ENCODE measurements around the gene MRPL17. TPM values are rescaled to one million over a fixed set of nuclear protein-coding genes. Genes with fewer than 3 reads are reported as not detected.
"Not testable (repeated sequence)": the region's sequence is repeated elsewhere in the genome, so short reads cannot be mapped to it uniquely, and the experiment has no call there.

The MRPL17 gene
- total RNA-seq, 1 experiment from 2014 or later = 67.3 TPM

- not testable (repeated sequence) for H4K20me1 ChIP-seq (ENCODE audit: insufficient read depth, low read depth, low read length); H3K79me2 ChIP-seq (ENCODE audit: low read length); H3K36me3 ChIP-seq (ENCODE audit: insufficient read depth, low read length); DNase-seq; H3K27ac ChIP-seq (ENCODE audit: low read length); H3K27me3 ChIP-seq (ENCODE audit: low read length); H3K4me1 ChIP-seq (ENCODE audit: low read length); H2AFZ ChIP-seq (ENCODE audit: low read length); H3K4me3 ChIP-seq (ENCODE audit: low read length); H3K9ac ChIP-seq (ENCODE audit: low read length); H3K4me2 ChIP-seq (ENCODE audit: low read depth, low read length, poor library complexity, severe bottlenecking); H3K9me2 ChIP-seq (replicated peaks; ENCODE audit: insufficient read depth, low read length); H3K9me3 ChIP-seq (ENCODE audit: low read length)
Observed at GRCh38 chr11:6690431-6691132, 7.4 kb upstream of the MRPL17 start.

GRCh38 chr11:6687876-6688275 is 4.7 kb upstream of the MRPL17 start:
- no peaks in the 10 kb centered on the region for H4K20me1 ChIP-seq (ENCODE audit: insufficient read depth, low read depth, low read length)
- H3K9me2 ChIP-seq (replicated peaks; ENCODE audit: insufficient read depth, low read length) = no peaks in the 10 kb centered on the region
- no peak overlapping the region for H3K4me2 ChIP-seq (ENCODE audit: low read depth, low read length, poor library complexity, severe bottlenecking)
- no peak overlapping the region for H2AFZ ChIP-seq (ENCODE audit: low read length)
- H3K4me1 ChIP-seq (ENCODE audit: low read length) = peaks cover 5% of the 10 kb centered on the region
- peaks cover 2% of the 10 kb centered on the region for H3K79me2 ChIP-seq (ENCODE audit: low read length)
- no peak for DNase-seq
- H3K27me3 ChIP-seq (ENCODE audit: low read length) = no peaks in the 10 kb centered on the region
- no peak overlapping the region for H3K4me3 ChIP-seq (ENCODE audit: low read length)
- no peaks in the 10 kb centered on the region for H3K9me3 ChIP-seq (ENCODE audit: low read length)
- no peak overlapping the region for H3K27ac ChIP-seq (ENCODE audit: low read length)
- H3K36me3 ChIP-seq (ENCODE audit: insufficient read depth, low read length) = no peaks in the 10 kb centered on the region
- no peak overlapping the region for H3K9ac ChIP-seq (ENCODE audit: low read length)

DNA sequence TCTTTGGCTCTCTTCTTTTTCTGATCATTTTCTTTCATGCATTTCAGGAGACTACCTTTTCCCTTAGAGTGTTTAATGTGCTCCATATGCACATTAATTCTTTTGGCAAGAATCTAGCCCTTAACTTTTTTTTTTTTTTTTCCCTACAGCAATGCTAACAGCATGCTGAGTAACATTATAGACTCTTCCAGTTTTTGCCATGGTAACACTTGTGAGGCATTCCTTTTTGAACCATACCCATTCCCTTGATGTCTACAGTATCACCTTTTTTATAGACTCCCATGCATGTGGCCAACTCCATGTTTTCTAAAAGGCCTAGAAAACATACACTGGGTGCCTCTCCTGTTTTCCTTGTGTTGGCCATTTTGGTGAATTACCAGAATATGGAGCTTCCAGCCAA is 2.9 kb upstream of the MRPL17 start:
- Histone ChIP-seq H3K9me3 (ENCODE audit: low read length) (no peaks in the 10 kb centered on the region), H3K4me1 (ENCODE audit: low read length) (peaks cover 18% of the 10 kb centered on the region), H3K9ac (ENCODE audit: low read length) (no peak overlapping the region), H4K20me1 (ENCODE audit: insufficient read depth, low read depth, low read length) (peaks cover 12% of the 10 kb centered on the region), H3K4me2 (ENCODE audit: low read depth, low read length, poor library complexity, severe bottlenecking) (no peak overlapping the region), H3K36me3 (ENCODE audit: insufficient read depth, low read length) (peaks cover 13% of the 10 kb centered on the region), H3K9me2 (replicated peaks; ENCODE audit: insufficient read depth, low read length) (no peaks in the 10 kb centered on the region), H3K79me2 (ENCODE audit: low read length) (peaks cover 19% of the 10 kb centered on the region), H3K27me3 (ENCODE audit: low read length) (no peaks in the 10 kb centered on the region), H3K27ac (ENCODE audit: low read length) (no peak overlapping the region), H2AFZ (ENCODE audit: low read length) (no peak overlapping the region), H3K4me3 (ENCODE audit: low read length) (no peak overlapping the region)
- no peak for DNase-seq

- DNase-seq; H3K9me2 ChIP-seq (replicated peaks; ENCODE audit: insufficient read depth, low read length); H3K27me3 ChIP-seq (ENCODE audit: low read length); H3K9me3 ChIP-seq (ENCODE audit: low read length); H3K27ac ChIP-seq (ENCODE audit: low read length): not testable (repeated sequence)
- peaks cover 19% of the 10 kb centered on the region for H3K36me3 ChIP-seq (ENCODE audit: insufficient read depth, low read length)
- peaks cover 21% of the 10 kb centered on the region for H3K4me1 ChIP-seq (ENCODE audit: low read length)
- H3K4me2 ChIP-seq (ENCODE audit: low read depth, low read length, poor library complexity, severe bottlenecking) = peak overlapping the region; percentile 77
- H4K20me1 ChIP-seq (ENCODE audit: insufficient read depth, low read depth, low read length) = peaks cover 15% of the 10 kb centered on the region
- peaks cover 21% of the 10 kb centered on the region for H3K79me2 ChIP-seq (ENCODE audit: low read length)
- H3K9ac ChIP-seq (ENCODE audit: low read length) = peak overlapping the region; percentile 72
- peak overlapping the region; percentile 87 for H2AFZ ChIP-seq (ENCODE audit: low read length)
- H3K4me3 ChIP-seq (ENCODE audit: low read length) = peak overlapping the region; percentile 61
Observed at GRCh38 chr11:6684068-6684467, 928 bp upstream of the MRPL17 start.

DNA sequence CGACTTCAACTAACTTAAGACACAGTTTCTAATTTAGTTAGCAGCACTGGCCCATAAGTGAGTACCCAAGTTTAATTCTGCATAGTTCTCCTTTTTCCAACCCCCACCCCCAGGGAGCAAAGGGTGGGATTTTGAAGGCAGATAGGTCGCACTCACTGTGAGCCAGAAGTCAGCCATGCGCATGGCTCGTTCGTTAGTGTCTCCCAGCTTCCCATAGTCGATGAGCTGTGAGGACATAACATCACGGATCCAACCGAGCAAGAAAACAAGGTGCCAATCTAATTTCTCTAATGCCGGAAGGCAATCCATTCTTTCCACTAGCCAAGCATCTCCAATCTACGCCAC is 577 bp downstream of the MRPL17 start:
- Histone ChIP-seq H3K36me3 (ENCODE audit: insufficient read depth, low read length) (peaks cover 19% of the 10 kb centered on the region), H3K4me2 (ENCODE audit: low read depth, low read length, poor library complexity, severe bottlenecking) (peak overlapping the region; percentile 89), H3K9ac (ENCODE audit: low read length) (peak overlapping the region; percentile 91), H3K79me2 (ENCODE audit: low read length) (peaks cover 21% of the 10 kb centered on the region), H3K27me3 (ENCODE audit: low read length) (no peaks in the 10 kb centered on the region), H3K4me3 (ENCODE audit: low read length) (peak overlapping the region; percentile 93), H3K27ac (ENCODE audit: low read length) (peak overlapping the region; percentile 58), H3K9me3 (ENCODE audit: low read length) (no peaks in the 10 kb centered on the region), H2AFZ (ENCODE audit: low read length) (0 out of 2 replicates have a peak overlapping the region, but pooled peaks have one; percentile 4), H4K20me1 (ENCODE audit: insufficient read depth, low read depth, low read length) (peaks cover 15% of the 10 kb centered on the region), H3K9me2 (replicated peaks; ENCODE audit: insufficient read depth, low read length) (no peaks in the 10 kb centered on the region), H3K4me1 (ENCODE audit: low read length) (peaks cover 21% of the 10 kb centered on the region)
- peak; percentile 61 for DNase-seq

DNA sequence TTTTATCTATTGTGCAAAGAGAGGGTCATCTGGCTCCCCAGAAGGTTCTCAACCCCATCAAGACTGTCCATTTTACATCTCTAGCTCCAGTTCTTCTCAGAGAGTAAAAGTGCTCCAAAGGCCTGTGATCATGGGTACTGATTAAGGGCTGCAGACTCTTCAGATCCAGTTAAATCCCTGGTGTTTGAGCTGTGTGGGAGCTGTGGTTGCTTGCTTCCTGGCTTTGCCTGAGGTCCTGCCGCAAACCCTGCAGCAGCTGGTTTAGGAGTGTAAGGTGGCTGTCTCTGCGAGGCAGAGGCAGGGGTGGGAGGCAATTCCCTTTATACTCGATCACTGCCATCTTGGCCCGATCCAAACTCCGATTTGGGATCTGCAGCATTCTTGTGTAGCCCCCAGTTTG is 1.2 kb downstream of the MRPL17 start:
- Histone ChIP-seq H3K36me3 (ENCODE audit: insufficient read depth, low read length) (peaks cover 19% of the 10 kb centered on the region), H3K27ac (ENCODE audit: low read length) (peak overlapping the region; percentile 58), H3K4me1 (ENCODE audit: low read length) (peaks cover 21% of the 10 kb centered on the region), H3K4me3 (ENCODE audit: low read length) (peak overlapping the region; percentile 93), H4K20me1 (ENCODE audit: insufficient read depth, low read depth, low read length) (peaks cover 15% of the 10 kb centered on the region), H3K9me2 (replicated peaks; ENCODE audit: insufficient read depth, low read length) (no peaks in the 10 kb centered on the region), H3K4me2 (ENCODE audit: low read depth, low read length, poor library complexity, severe bottlenecking) (peak overlapping the region; percentile 89), H3K9ac (ENCODE audit: low read length) (peak overlapping the region; percentile 91), H2AFZ (ENCODE audit: low read length) (no peak overlapping the region), H3K27me3 (ENCODE audit: low read length) (no peaks in the 10 kb centered on the region), H3K79me2 (ENCODE audit: low read length) (peaks cover 21% of the 10 kb centered on the region), H3K9me3 (ENCODE audit: low read length) (no peaks in the 10 kb centered on the region)
- no peak for DNase-seq

GRCh38 chr11:6681505-6681904 is 1.6 kb downstream of the MRPL17 start:
- Histone ChIP-seq H3K9ac (ENCODE audit: low read length) (peak overlapping the region; percentile 21; the same call in 1 of the 2 replicates), H3K4me1 (ENCODE audit: low read length) (peaks cover 21% of the 10 kb centered on the region), H4K20me1 (ENCODE audit: insufficient read depth, low read depth, low read length) (peaks cover 15% of the 10 kb centered on the region), H3K27ac (ENCODE audit: low read length) (no peak overlapping the region; the same call in 1 of the 2 replicates), H3K27me3 (ENCODE audit: low read length) (no peaks in the 10 kb centered on the region), H3K79me2 (ENCODE audit: low read length) (peaks cover 21% of the 10 kb centered on the region), H3K9me3 (ENCODE audit: low read length) (no peaks in the 10 kb centered on the region), H3K9me2 (replicated peaks; ENCODE audit: insufficient read depth, low read length) (no peaks in the 10 kb centered on the region), H3K4me3 (ENCODE audit: low read length) (no peak overlapping the region), H2AFZ (ENCODE audit: low read length) (no peak overlapping the region), H3K36me3 (ENCODE audit: insufficient read depth, low read length) (peaks cover 19% of the 10 kb centered on the region), H3K4me2 (ENCODE audit: low read depth, low read length, poor library complexity, severe bottlenecking) (peak overlapping the region; percentile 89)
- no peak for DNase-seq

DNA sequence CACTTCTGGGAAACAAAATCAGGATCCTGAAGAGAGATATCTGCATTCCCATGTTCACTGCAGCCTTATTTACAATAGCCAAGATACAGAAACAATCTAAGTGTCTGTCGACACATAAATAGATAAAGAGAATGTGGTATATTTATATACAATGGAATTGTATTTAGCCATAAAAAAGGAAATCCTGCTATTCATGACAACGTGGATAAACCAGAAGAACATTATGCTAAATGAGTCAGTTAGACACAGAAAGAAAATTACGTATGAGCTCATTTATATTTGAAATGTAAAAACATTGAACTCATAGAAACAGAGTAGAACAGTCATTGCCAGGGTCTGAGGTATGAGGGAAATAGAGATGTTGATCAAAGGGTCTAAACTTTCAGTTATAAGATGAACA is 6.1 kb downstream of the MRPL17 start:
- no peak overlapping the region for H3K9ac ChIP-seq (ENCODE audit: low read length)
- no peaks in the 10 kb centered on the region for H3K9me2 ChIP-seq (replicated peaks; ENCODE audit: insufficient read depth, low read length)
- no peak overlapping the region for H3K27ac ChIP-seq (ENCODE audit: low read length)
- H3K27me3 ChIP-seq (ENCODE audit: low read length) = no peaks in the 10 kb centered on the region
- peaks cover 10% of the 10 kb centered on the region for H4K20me1 ChIP-seq (ENCODE audit: insufficient read depth, low read depth, low read length)
- no peak for DNase-seq
- peaks cover 15% of the 10 kb centered on the region for H3K36me3 ChIP-seq (ENCODE audit: insufficient read depth, low read length)
- no peak overlapping the region for H3K4me3 ChIP-seq (ENCODE audit: low read length)
- no peak overlapping the region for H3K4me2 ChIP-seq (ENCODE audit: low read depth, low read length, poor library complexity, severe bottlenecking)
- H2AFZ ChIP-seq (ENCODE audit: low read length) = no peak overlapping the region
- peaks cover 10% of the 10 kb centered on the region for H3K79me2 ChIP-seq (ENCODE audit: low read length)
- peaks cover 13% of the 10 kb centered on the region for H3K4me1 ChIP-seq (ENCODE audit: low read length)
- no peaks in the 10 kb centered on the region for H3K9me3 ChIP-seq (ENCODE audit: low read length)
